ENCODE data around the gene CEP76. TPM values are rescaled to one million over a fixed set of nuclear protein-coding genes. Genes with fewer than 3 reads are reported as not detected.

CEP76 gene
- total RNA-seq, 1 experiment from 2014 or later, result 13.5 TPM

DNA sequence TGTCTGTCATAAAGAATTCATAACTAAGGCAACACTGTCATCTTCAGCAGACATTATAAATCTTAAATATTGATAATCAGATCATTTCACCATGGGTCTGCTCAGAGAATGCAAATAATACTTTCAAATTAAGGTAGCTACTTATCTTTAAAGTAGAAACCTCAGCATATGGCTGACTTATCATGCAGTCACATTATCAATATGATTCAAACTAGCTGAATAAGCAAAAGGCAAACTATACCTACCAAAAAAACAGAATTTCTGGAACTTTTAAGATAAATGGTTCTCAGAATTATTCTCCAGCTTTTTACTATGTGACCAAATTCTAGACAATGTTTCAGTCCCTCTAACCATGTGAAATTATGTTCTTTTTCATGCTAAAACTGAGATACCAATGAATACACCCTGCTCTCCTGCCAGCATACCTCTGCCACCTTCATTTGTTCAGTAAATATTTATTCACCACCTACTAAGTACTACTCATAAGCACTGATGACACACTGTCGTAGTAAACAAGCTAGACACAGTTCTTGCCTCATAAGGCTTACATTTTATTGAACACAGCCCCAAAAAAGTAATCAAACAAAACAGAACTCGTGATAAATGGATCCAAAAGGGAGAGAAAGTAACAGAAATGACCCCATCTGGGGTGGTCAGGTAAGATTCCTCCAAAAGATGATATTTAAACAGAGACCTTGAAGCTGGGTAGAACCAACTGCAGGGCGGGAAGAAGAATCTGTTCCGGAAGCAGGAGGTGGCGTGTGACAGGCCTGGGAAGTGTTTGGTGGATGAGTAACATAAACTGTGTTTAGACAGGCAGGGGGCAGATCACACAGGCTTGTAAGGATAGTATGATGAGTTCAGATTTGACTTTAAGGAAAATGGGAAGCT lies 62.3 kb downstream of the CEP76 start:
- H3K9me2 ChIP-seq (ENCODE audit: insufficient read depth), result no peaks in the 10 kb centered on the region
- peaks cover 22% of the 10 kb centered on the region for H3K79me2 ChIP-seq (ENCODE audit: insufficient read depth, low read length)
- intact Hi-C loops (cut with micrococcal nuclease), result loop anchor here (5.0 kb wide), 1 partner anchor 43 kb away; no protein-coding TSS in a partner anchor
- peak overlapping the region; percentile 27; the same call in 1 of the 2 replicates for H3K4me2 ChIP-seq (ENCODE audit: low read length)
- peak overlapping the region; percentile 34; the same call in 1 of the 2 replicates for H3K27ac ChIP-seq (ENCODE audit: low read depth, low read length)
- peaks cover 21 to 43% of the 10 kb centered on the region in 2 experiments for H3K4me1 ChIP-seq (ENCODE audit: control insufficient read depth in 1 of 2, insufficient read depth in 2 of 2, low read length in 2 of 2)
- DNase-seq (ENCODE audit: low read depth, low spot score), result no peak
- ChIA-PET POLR2A (no interaction called here), RAD21 (ENCODE audit: low non-redundant PET in 1 of 2, low total read pairs in 2 of 2, uncharacterized antibody in 2 of 2, unreplicated experiment in 2 of 2) (no interaction called here), CTCF (no interaction called here)
- no peaks in the 10 kb centered on the region for H3K36me3 ChIP-seq (ENCODE audit: control insufficient read depth in 1 of 2, insufficient read depth in 2 of 2, low read length in 2 of 2)
- H3K27me3 ChIP-seq (ENCODE audit: insufficient read depth, low read length), result no peaks in the 10 kb centered on the region
- no peak overlapping the region for H3K9ac ChIP-seq (ENCODE audit: low read length)
- BruUV-seq (replicated peaks), result no TSS peak
- TF ChIP-seq SRF (IDR thresholded peaks at IDR 0.05; ENCODE audit: low read depth), result no peak
- H3K4me3 ChIP-seq (replicated peaks in 1 of 2; ENCODE audit: low read depth in 1 of 2, low read length in 2 of 2), result no peak overlapping the region
- H4K20me1 ChIP-seq (ENCODE audit: insufficient read depth), result no peaks in the 10 kb centered on the region
- ATAC-seq, result peak; percentile 58; the same call in 1 of the 2 replicates
- H3K9me3 ChIP-seq (ENCODE audit: control insufficient read depth in 1 of 2, insufficient read depth in 1 of 2, low read depth in 1 of 2, low read length in 2 of 2), result no peaks in the 10 kb centered on the region
- no peak overlapping the region for H2AFZ ChIP-seq (ENCODE audit: low read depth, low read length, poor library complexity, severe bottlenecking)

GRCh38 chr18:12638644-12639124 lies 63.8 kb downstream of the CEP76 start:
- Histone ChIP-seq H3K27ac (ENCODE audit: low read depth, low read length) (no peak overlapping the region), H3K4me3 (replicated peaks in 1 of 2; ENCODE audit: low read depth in 1 of 2, low read length in 2 of 2) (no peak overlapping the region), H3K4me2 (ENCODE audit: low read length) (no peak overlapping the region), H3K27me3 (ENCODE audit: insufficient read depth, low read length) (no peaks in the 10 kb centered on the region), H3K36me3 (ENCODE audit: control insufficient read depth in 1 of 2, insufficient read depth in 2 of 2, low read length in 2 of 2) (no peaks in the 10 kb centered on the region), H3K79me2 (ENCODE audit: insufficient read depth, low read length) (peaks cover 9% of the 10 kb centered on the region), H3K4me1 (ENCODE audit: control insufficient read depth in 1 of 2, insufficient read depth in 2 of 2, low read length in 2 of 2) (peaks cover 8 to 28% of the 10 kb centered on the region in 2 experiments), H3K9me2 (ENCODE audit: insufficient read depth) (no peaks in the 10 kb centered on the region), H4K20me1 (ENCODE audit: insufficient read depth) (no peaks in the 10 kb centered on the region), H3K9me3 (ENCODE audit: control insufficient read depth in 1 of 2, insufficient read depth in 1 of 2, low read depth in 1 of 2, low read length in 2 of 2) (no peaks in the 10 kb centered on the region), H2AFZ (ENCODE audit: low read depth, low read length, poor library complexity, severe bottlenecking) (no peak overlapping the region), H3K9ac (ENCODE audit: low read length) (no peak overlapping the region)
- CTCF ChIA-PET, result no interaction called here
- DNase-seq (ENCODE audit: low read depth, low spot score) (no peak), ATAC-seq (no peak)
- BruUV-seq (replicated peaks), result no TSS peak
- TF ChIP-seq EZH2phosphoT487 (IDR thresholded peaks at IDR 0.05; ENCODE audit: borderline replicate concordance), result no peak
- RAD21 ChIA-PET (ENCODE audit: low non-redundant PET in 1 of 2, low total read pairs in 2 of 2, uncharacterized antibody in 2 of 2, unreplicated experiment in 2 of 2), result no interaction called here
- intact Hi-C loops (cut with micrococcal nuclease), result no loop called here
- POLR2A ChIA-PET, result no interaction called here
